8988T (cell line): ENCODE data around the gene IMMP2L.

ENCODE experiments used
- DNase-seq: peaks from one replicate; pipeline ENCODE4 v3.0.0; 2011

IMMP2L gene

GRCh38 chr7:111556977-111557376 is 5.3 kb downstream of the IMMP2L start:
- DNase-seq = no peak

- DNase-seq = no peak
Observed at GRCh38 chr7:111554086-111554485, 8.2 kb downstream of the IMMP2L start.

GRCh38 chr7:111541067-111541466 is 21.2 kb downstream of the IMMP2L start:
- no peak for DNase-seq

GRCh38 chr7:111540199-111540815 is 22.0 kb downstream of the IMMP2L start:
- no peak for DNase-seq

- no peak for DNase-seq
Observed at GRCh38 chr7:111537134-111537533, 25.2 kb downstream of the IMMP2L start.

GRCh38 chr7:111535142-111535870 is 27.0 kb downstream of the IMMP2L start:
- no peak for DNase-seq

- no peak for DNase-seq
Observed at GRCh38 chr7:111532625-111533024, 29.7 kb downstream of the IMMP2L start.

GRCh38 chr7:111531993-111532392 is 30.3 kb downstream of the IMMP2L start:
- no peak for DNase-seq

GRCh38 chr7:111530356-111530668 is 32.0 kb downstream of the IMMP2L start:
- no peak for DNase-seq

- DNase-seq = no peak
Observed at GRCh38 chr7:111529507-111530355, 32.6 kb downstream of the IMMP2L start.

GRCh38 chr7:111528331-111528730 is 34.0 kb downstream of the IMMP2L start:
- DNase-seq = no peak

GRCh38 chr7:111527545-111527944 is 34.7 kb downstream of the IMMP2L start:
- DNase-seq = no peak

GRCh38 chr7:111525100-111525499 is 37.2 kb downstream of the IMMP2L start:
- no peak for DNase-seq

GRCh38 chr7:111521660-111522059 is 40.6 kb downstream of the IMMP2L start:
- no peak for DNase-seq

- no peak for DNase-seq
Observed at GRCh38 chr7:111518264-111518663, 44.0 kb downstream of the IMMP2L start.

GRCh38 chr7:111517549-111517951 is 44.7 kb downstream of the IMMP2L start:
- no peak for DNase-seq

- no peak for DNase-seq
Observed at GRCh38 chr7:111516612-111517011, 45.7 kb downstream of the IMMP2L start.

- no peak for DNase-seq
Observed at GRCh38 chr7:111513566-111513965, 48.7 kb downstream of the IMMP2L start.

GRCh38 chr7:111511845-111512244 is 50.4 kb downstream of the IMMP2L start:
- DNase-seq = no peak

GRCh38 chr7:111510584-111511378 is 51.5 kb downstream of the IMMP2L start:
- DNase-seq = no peak

GRCh38 chr7:111510062-111510461 is 52.2 kb downstream of the IMMP2L start:
- no peak for DNase-seq

GRCh38 chr7:111509288-111509687 is 53.0 kb downstream of the IMMP2L start:
- no peak for DNase-seq

- DNase-seq = no peak
Observed at GRCh38 chr7:111508387-111508786, 53.9 kb downstream of the IMMP2L start.
